ENCODE measurements around the gene CIB2. TPM values are rescaled to one million over a fixed set of nuclear protein-coding genes. Genes with fewer than 3 reads are reported as not detected.

The CIB2 gene
- total RNA-seq, 1 donor: 11.7 TPM

- no peak for TF ChIP-seq CTCF (IDR thresholded peaks at IDR 0.05; ENCODE audit: insufficient read depth, low read depth, low read length)
- H3K4me3 ChIP-seq (ENCODE audit: low read depth, low read length): no peak overlapping the region
- DNase-seq (ENCODE audit: low read depth): no peak
Measured at GRCh38 chr15:78103406-78104118, 27.7 kb downstream of the CIB2 start.

GRCh38 chr15:78102741-78103140, 28.5 kb downstream of the CIB2 start:
- DNase-seq (ENCODE audit: low read depth): no peak
- H3K4me3 ChIP-seq (ENCODE audit: low read depth, low read length): no peak overlapping the region
- TF ChIP-seq CTCF (IDR thresholded peaks at IDR 0.05; ENCODE audit: insufficient read depth, low read depth, low read length): no peak

GRCh38 chr15:78102211-78102610, 29.0 kb downstream of the CIB2 start:
- no peak for TF ChIP-seq CTCF (IDR thresholded peaks at IDR 0.05; ENCODE audit: insufficient read depth, low read depth, low read length)
- no peak overlapping the region for H3K4me3 ChIP-seq (ENCODE audit: low read depth, low read length)
- DNase-seq (ENCODE audit: low read depth): no peak

- no peak for DNase-seq (ENCODE audit: low read depth)
- no peak overlapping the region for H3K4me3 ChIP-seq (ENCODE audit: low read depth, low read length)
- no peak for TF ChIP-seq CTCF (IDR thresholded peaks at IDR 0.05; ENCODE audit: insufficient read depth, low read depth, low read length)
Measured at GRCh38 chr15:78101423-78102105, 29.7 kb downstream of the CIB2 start.

GRCh38 chr15:78100886-78101285, 30.4 kb downstream of the CIB2 start:
- no peak overlapping the region for H3K4me3 ChIP-seq (ENCODE audit: low read depth, low read length)
- no peak for DNase-seq (ENCODE audit: low read depth)
- TF ChIP-seq CTCF (IDR thresholded peaks at IDR 0.05; ENCODE audit: insufficient read depth, low read depth, low read length): no peak

GRCh38 chr15:78098131-78098755, 33.0 kb downstream of the CIB2 start:
- no peak overlapping the region for H3K4me3 ChIP-seq (ENCODE audit: low read depth, low read length)
- DNase-seq (ENCODE audit: low read depth): no peak
- TF ChIP-seq CTCF (IDR thresholded peaks at IDR 0.05; ENCODE audit: insufficient read depth, low read depth, low read length): no peak

Measured in fibroblast of villous mesenchyme (primary cell).